ENCODE measurements around the gene OVOL1. TPM values are rescaled to one million over a fixed set of nuclear protein-coding genes. Genes with fewer than 3 reads are reported as not detected.

The OVOL1 gene
- total and polyA plus RNA-seq, 8 donors: 0.20 to 0.45 (median 0.34) TPM

GRCh38 chr11:65779919-65780769, 6.7 kb upstream of the OVOL1 start:
- peak overlapping the region; percentile 79 to 97 for H3K27ac ChIP-seq
- DNase-seq: peak in 3 of 4 donors; percentile 68 to 97 (median 83)
- H3K9me3 ChIP-seq: no peaks in the 10 kb centered on the region
- intact Hi-C loops (cut with DNase I): no loop called here
- TF ChIP-seq CTCF (IDR thresholded peaks at IDR 0.05): peak; percentile 96
- peaks cover 0 to 5% of the 10 kb centered on the region in 2 donors for H3K27me3 ChIP-seq
- peak overlapping the region; percentile 89 to 98 for H3K4me3 ChIP-seq
- ATAC-seq: peak; percentile 91
- H3K4me1 ChIP-seq: peaks cover 6 to 55% of the 10 kb centered on the region in 2 donors
- peaks cover 0 to 31% of the 10 kb centered on the region in 2 donors for H3K36me3 ChIP-seq

GRCh38 chr11:65780770-65781151, 6.1 kb upstream of the OVOL1 start, which contains the start of gene AP5B1:
AP5B1 (minus strand) TSS chr11:65780976; CDS start chr11:65780591, 385 bp downstream.
- Histone ChIP-seq H3K4me1 (peaks cover 6 to 49% of the 10 kb centered on the region in 2 donors), H3K9me3 (no peaks in the 10 kb centered on the region), H3K36me3 (peaks cover 0 to 31% of the 10 kb centered on the region in 2 donors), H3K4me3 (peak within 1 kb of the TSS; percentile 89 to 98), H3K27ac (peak within 1 kb of the TSS; percentile 79 to 97), H3K27me3 (peaks cover 2 to 11% of the 10 kb centered on the region in 2 donors)
- no peak for TF ChIP-seq CTCF (IDR thresholded peaks at IDR 0.05)
- intact Hi-C loops (cut with DNase I): no loop called here
- ATAC-seq: peak; percentile 79
- peak in 1 of 4 donors; percentile 94 for DNase-seq

- Histone ChIP-seq H3K27me3 (peaks cover 8 to 17% of the 10 kb centered on the region in 2 donors), H3K9me3 (no peaks in the 10 kb centered on the region), H3K4me1 (peaks cover 8 to 48% of the 10 kb centered on the region in 2 donors), H3K4me3 (peak overlapping the region; percentile 89 to 98), H3K36me3 (peaks cover 0 to 31% of the 10 kb centered on the region in 2 donors), H3K27ac (peak overlapping the region in 1 of 2 donors; percentile 97)
- intact Hi-C loops (cut with DNase I): no loop called here
- ATAC-seq (peak; percentile 51), DNase-seq (peak in 1 of 4 donors; percentile 85)
- peak in 1 of 2 donors; percentile 28 for TF ChIP-seq CTCF (IDR thresholded peaks at IDR 0.05)
Measured at GRCh38 chr11:65781152-65781961, 5.5 kb upstream of the OVOL1 start.

GRCh38 chr11:65781962-65782815, 4.7 kb upstream of the OVOL1 start:
- no peak for DNase-seq
- intact Hi-C loops (cut with DNase I): no loop called here
- H3K4me1 ChIP-seq: peaks cover 10 to 48% of the 10 kb centered on the region in 2 donors
- no peak overlapping the region for H3K27ac ChIP-seq
- no peak for ATAC-seq
- H3K36me3 ChIP-seq: peaks cover 0 to 24% of the 10 kb centered on the region in 2 donors
- no peak for TF ChIP-seq CTCF (IDR thresholded peaks at IDR 0.05)
- H3K4me3 ChIP-seq: no peak overlapping the region
- H3K27me3 ChIP-seq: peaks cover 15 to 26% of the 10 kb centered on the region in 2 donors
- H3K9me3 ChIP-seq: no peaks in the 10 kb centered on the region
